HUES64 (cell line): Measurements from ENCODE around the gene LRCH1. TPM values are rescaled to one million over a fixed set of nuclear protein-coding genes. Genes with fewer than 3 reads are reported as not detected.
A peak's percentile ranks its signal among the peaks of the same experiment; 100 is the strongest.
"Not testable (repeated sequence)": the region's sequence is repeated elsewhere in the genome, so short reads cannot be mapped to it uniquely, and the experiment has no call there.

Experiments
- H3K27ac ChIP-seq: 2 replicates; pipeline ENCODE4 v1.7.0; 2013; ENCODE audit warnings: low read depth, low read length, inconsistent platforms
- H3K27me3 ChIP-seq: 2 replicates; pipeline ENCODE4 v1.6.1; 2013; ENCODE audit warnings: mild to moderate bottlenecking, low read length; ENCODE audit not compliant: insufficient read depth
- H3K36me3 ChIP-seq: 2 replicates; pipeline ENCODE4 v1.6.1; 2013; ENCODE audit warnings: mild to moderate bottlenecking, low read length; ENCODE audit not compliant: insufficient read depth
- H3K4me1 ChIP-seq: 2 replicates; pipeline ENCODE4 v1.6.1; 2013; ENCODE audit warnings: mild to moderate bottlenecking, low read length, moderate library complexity; ENCODE audit not compliant: insufficient read depth
- H3K4me3 ChIP-seq: 2 replicates; pipeline ENCODE4 v1.5.1; 2013; ENCODE audit warnings: mild to moderate bottlenecking, low read length, moderate library complexity
- H3K9ac ChIP-seq: 2 replicates; pipeline ENCODE4 v1.6.1; 2013; ENCODE audit warnings: mild to moderate bottlenecking, low read depth, low read length
- H3K9me3 ChIP-seq: 2 replicates; pipeline ENCODE4 v1.6.1; 2013; ENCODE audit warnings: low read depth, low read length; ENCODE audit not compliant: insufficient read depth
- WGBS: fragments of 150-250, 120-280 bp; methylation state at CpG from one replicate; pipeline ENCODE4 v1.1.7; 2013; ENCODE audit warnings: missing lambda C conversion rate; 5-methylcytosine and 5-hydroxymethylcytosine counted together
- polyA plus RNA-seq, 2 experiments: library from polyadenylated mRNA; stranded (reverse); fragments of 50-300 nt; gene quantifications; one replicate each; pipeline ENCODE4 v1.2.3, GENCODE V29; 2013

LRCH1 gene
- 3.7 TPM for polyA plus RNA-seq (2013, experiment 1 of 2)
- 6.1 TPM for polyA plus RNA-seq (2013, experiment 2 of 2)

- Histone ChIP-seq H3K27ac (no peak within 1 kb of the TSS), H3K4me1 (peaks cover 12% of the 10 kb centered on the region), H3K27me3 (peaks cover 26% of the 10 kb centered on the region), H3K9ac (peak within 1 kb of the TSS; percentile 85), H3K9me3 (no peaks in the 10 kb centered on the region), H3K4me3 (peak within 1 kb of the TSS; percentile 76), H3K36me3 (no peaks in the 10 kb centered on the region)
- under 1% methylated on average over 64 of the region's 66 CpGs for WGBS
Measured at GRCh38 chr13:46552889-46553520, at the start of gene LRCH1. TSS of gene LRCH1 (plus strand) at chr13:46553170. CDS start at chr13:46553397, 227 bp downstream.

- Histone ChIP-seq H3K9ac (no peak overlapping the region), H3K9me3 (no peaks in the 10 kb centered on the region), H3K4me1 (no peaks in the 10 kb centered on the region), H3K4me3 (no peak overlapping the region), H3K27ac (no peak overlapping the region), H3K36me3 (no peaks in the 10 kb centered on the region), H3K27me3 (no peaks in the 10 kb centered on the region)
- 96% methylated on average over 2 of the region's 2 CpGs for WGBS
Measured at GRCh38 chr13:46504036-46504435, 48.9 kb upstream of the LRCH1 start.

- no peak overlapping the region for H3K9ac ChIP-seq
- 100% methylated on average over 1 of the region's 1 CpG for WGBS
- no peaks in the 10 kb centered on the region for H3K4me1 ChIP-seq
- no peak overlapping the region for H3K4me3 ChIP-seq
- H3K27ac ChIP-seq = no peak overlapping the region
- H3K27me3 ChIP-seq = no peaks in the 10 kb centered on the region
- no peaks in the 10 kb centered on the region for H3K9me3 ChIP-seq
- no peaks in the 10 kb centered on the region for H3K36me3 ChIP-seq
Measured at GRCh38 chr13:46507981-46508380, 45.0 kb upstream of the LRCH1 start.

GRCh38 chr13:46509981-46510380, 43.0 kb upstream of the LRCH1 start:
- no peaks in the 10 kb centered on the region for H3K9me3 ChIP-seq
- no peak overlapping the region for H3K4me3 ChIP-seq
- no peak overlapping the region for H3K9ac ChIP-seq
- no peaks in the 10 kb centered on the region for H3K4me1 ChIP-seq
- no peaks in the 10 kb centered on the region for H3K36me3 ChIP-seq
- no peaks in the 10 kb centered on the region for H3K27me3 ChIP-seq
- no peak overlapping the region for H3K27ac ChIP-seq
- WGBS = 92% methylated on average over 3 of the region's 4 CpGs

GRCh38 chr13:46515803-46516202, 37.2 kb upstream of the LRCH1 start:
- H3K36me3 ChIP-seq = no peaks in the 10 kb centered on the region
- no peaks in the 10 kb centered on the region for H3K9me3 ChIP-seq
- WGBS = 94% methylated on average over 2 of the region's 2 CpGs
- H3K4me3 ChIP-seq = no peak overlapping the region
- H3K27me3 ChIP-seq = no peaks in the 10 kb centered on the region
- H3K4me1 ChIP-seq = peaks cover 13% of the 10 kb centered on the region; the same call in 1 of the 2 replicates
- H3K27ac ChIP-seq = no peak overlapping the region
- no peak overlapping the region for H3K9ac ChIP-seq

- no peak overlapping the region for H3K9ac ChIP-seq
- no peak overlapping the region for H3K4me3 ChIP-seq
- no peaks in the 10 kb centered on the region for H3K27me3 ChIP-seq
- WGBS = 88% methylated on average over 4 of the region's 4 CpGs
- H3K4me1 ChIP-seq = peaks cover 13% of the 10 kb centered on the region; the same call in 1 of the 2 replicates
- peaks cover 8% of the 10 kb centered on the region; the same call in 1 of the 2 replicates for H3K9me3 ChIP-seq
- no peaks in the 10 kb centered on the region for H3K36me3 ChIP-seq
- H3K27ac ChIP-seq = no peak overlapping the region
Measured at GRCh38 chr13:46516599-46517338, 36.2 kb upstream of the LRCH1 start.

- H3K9ac ChIP-seq, H3K9me3 ChIP-seq, H3K4me3 ChIP-seq, H3K36me3 ChIP-seq, H3K27me3 ChIP-seq, H3K27ac ChIP-seq: not testable (repeated sequence)
- 91% methylated on average over 5 of the region's 5 CpGs for WGBS
- peaks cover 13% of the 10 kb centered on the region; the same call in 1 of the 2 replicates for H3K4me1 ChIP-seq
Measured at GRCh38 chr13:46517748-46518147, 35.2 kb upstream of the LRCH1 start.

- WGBS = 94% methylated on average over 4 of the region's 4 CpGs
Measured at GRCh38 chr13:46519182-46519581, 33.8 kb upstream of the LRCH1 start.

GRCh38 chr13:46520166-46520565, 32.8 kb upstream of the LRCH1 start:
- 95% methylated on average over 2 of the region's 2 CpGs for WGBS
- Histone ChIP-seq H3K27me3 (no peaks in the 10 kb centered on the region), H3K36me3 (no peaks in the 10 kb centered on the region), H3K4me3 (no peak overlapping the region), H3K27ac (no peak overlapping the region), H3K9me3 (peaks cover 8% of the 10 kb centered on the region; the same call in 1 of the 2 replicates), H3K9ac (no peak overlapping the region), H3K4me1 (peaks cover 13% of the 10 kb centered on the region; the same call in 1 of the 2 replicates)

More at GRCh38 chr13:46519182-46519581, 33.8 kb upstream of the LRCH1 start:
- peaks cover 13% of the 10 kb centered on the region; the same call in 1 of the 2 replicates for H3K4me1 ChIP-seq
- H3K36me3 ChIP-seq = no peaks in the 10 kb centered on the region
- no peaks in the 10 kb centered on the region for H3K27me3 ChIP-seq
- H3K4me3 ChIP-seq = no peak overlapping the region
- H3K27ac ChIP-seq = no peak overlapping the region
- H3K9ac ChIP-seq = no peak overlapping the region
- peaks cover 8% of the 10 kb centered on the region; the same call in 1 of the 2 replicates for H3K9me3 ChIP-seq

GRCh38 chr13:46521486-46521885, 31.5 kb upstream of the LRCH1 start:
- Histone ChIP-seq H3K9me3 (peaks cover 8% of the 10 kb centered on the region; the same call in 1 of the 2 replicates), H3K9ac (no peak overlapping the region), H3K27ac (no peak overlapping the region), H3K4me3 (no peak overlapping the region), H3K36me3 (no peaks in the 10 kb centered on the region), H3K4me1 (peaks cover 8% of the 10 kb centered on the region; the same call in 1 of the 2 replicates), H3K27me3 (no peaks in the 10 kb centered on the region)
- WGBS = 99% methylated on average over 3 of the region's 3 CpGs
